ENCODE measurements around the gene CSAG3. TPM values are rescaled to one million over a fixed set of nuclear protein-coding genes. Genes with fewer than 3 reads are reported as not detected.

CSAG3 gene
- total RNA-seq, 4 donors from 2014 or later, result not detected

GRCh38 chrX:152798945-152799344 is 39.9 kb downstream of the CSAG3 start:
- TF ChIP-seq CTCF (IDR thresholded peaks at IDR 0.05) (no peak), POLR2A (IDR thresholded peaks at IDR 0.05) (no peak)
- no peak for DNase-seq (ENCODE audit: low spot score in 2 of 2)
- H3K4me3 ChIP-seq (ENCODE audit: low read depth, poor library complexity, severe bottlenecking), result no peak overlapping the region
- 64 to 71% methylated on average over 1 of the region's 1 CpG for WGBS, 2 donors
- intact Hi-C loops (cut with DNase I; ENCODE audit: low total_unique reads), result no loop called here

GRCh38 chrX:152806035-152806434 is 47.0 kb downstream of the CSAG3 start:
- no peak overlapping the region for H3K4me3 ChIP-seq (ENCODE audit: low read depth, poor library complexity, severe bottlenecking)
- WGBS, 2 donors, result 74 to 79% methylated on average over 4 of the region's 4 CpGs
- intact Hi-C loops (cut with DNase I; ENCODE audit: low total_unique reads), result no loop called here
- no peak for DNase-seq (ENCODE audit: low spot score in 2 of 2)
- TF ChIP-seq CTCF (IDR thresholded peaks at IDR 0.05), result no peak
- TF ChIP-seq POLR2A (IDR thresholded peaks at IDR 0.05), result no peak

Other genes starting within 250 kb of the CSAG3 start
- gene GABRQ, start 121.3 kb upstream of the CSAG3 start, total RNA-seq, result under 1 TPM; 0.13 to 0.32 (median 0.20) TPM
- not detected for gene MAGEA3, start 60.4 kb upstream of the CSAG3 start, total RNA-seq
- gene CSAG2, start 49.9 kb upstream of the CSAG3 start, total RNA-seq, result not detected
- gene MAGEA2B, start 44.6 kb upstream of the CSAG3 start, total RNA-seq, result not detected
- not detected for gene CSAG1, start 25.5 kb upstream of the CSAG3 start, total RNA-seq
- gene MAGEA12, start 25.5 kb upstream of the CSAG3 start, total RNA-seq, result not detected
- not detected for gene MAGEA2, start 5.4 kb upstream of the CSAG3 start, total RNA-seq
- gene MAGEA6, start 10.5 kb downstream of the CSAG3 start, total RNA-seq, result not detected
- 10 to 100 TPM; 10.5 to 18.8 (median 13.5) TPM for gene CETN2, start 71.5 kb downstream of the CSAG3 start, total RNA-seq
- 10 to 100 TPM; 13.2 to 22.5 (median 17.9) TPM for gene NSDHL, start 71.8 kb downstream of the CSAG3 start, total RNA-seq
- gene ZNF185, start 138.8 kb downstream of the CSAG3 start, total RNA-seq, result 10 to 100 TPM; 58.8 to 77.1 (median 72.1) TPM
- gene PNMA5, start 234.9 kb downstream of the CSAG3 start, total RNA-seq, result not detected

All from lower leg skin (tissue), 4 donors.